ENCODE data around the gene SAMD1. TPM values are rescaled to one million over a fixed set of nuclear protein-coding genes. Genes with fewer than 3 reads are reported as not detected.

The SAMD1 gene
- polyA plus RNA-seq, 4 donors, result 19.7 to 45.4 (median 32.0) TPM

DNA sequence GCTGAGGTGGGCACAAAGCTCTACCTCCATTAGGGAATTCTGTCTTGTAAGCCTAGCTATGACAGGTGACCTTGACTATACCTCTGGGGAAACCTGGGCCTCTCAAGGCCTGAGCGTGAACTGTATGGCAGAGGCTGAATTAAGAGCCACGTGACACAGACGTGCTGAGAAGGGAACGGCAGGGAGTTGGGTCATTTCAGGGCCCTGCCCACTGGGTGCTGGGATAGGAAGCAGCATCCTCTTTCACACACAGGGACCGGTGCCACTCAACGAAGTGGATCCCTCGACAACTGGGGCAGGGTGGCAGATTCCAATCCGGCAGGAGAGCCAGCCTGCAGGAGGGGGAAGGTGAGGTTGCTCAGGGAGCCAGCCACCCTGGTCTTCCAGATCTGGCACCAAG, 36.6 kb upstream of the SAMD1 start:
- Histone ChIP-seq H3K27me3 (ENCODE audit: control insufficient read depth in 3 of 3, insufficient read depth in 3 of 3, low read length in 3 of 3) (no peaks in the 10 kb centered on the region), H3K9me3 (ENCODE audit: control insufficient read depth in 2 of 2, insufficient read depth in 1 of 2, low read depth in 1 of 2, low read length in 1 of 2) (no peaks in the 10 kb centered on the region), H3K4me1 (ENCODE audit: control insufficient read depth in 3 of 3, insufficient read depth in 2 of 3, low read depth in 1 of 3, low read length in 2 of 3) (no peaks in the 10 kb centered on the region), H3K4me3 (ENCODE audit: low read depth in 1 of 3, low read length in 3 of 3) (no peak overlapping the region), H3K27ac (ENCODE audit: low read depth in 1 of 3, low read length in 2 of 3) (no peak overlapping the region), H3K36me3 (ENCODE audit: control insufficient read depth in 3 of 3, insufficient read depth in 2 of 3, low read depth in 1 of 3, low read length in 3 of 3) (peaks cover 0 to 25% (median 0%) of the 10 kb centered on the region in 3 donors)
- peak in 1 of 2 donors; percentile 52 for DNase-seq
- FAIRE-seq, result no peak
- 85 to 95% (median 87%) methylated on average over 8 of the region's 8 CpGs for WGBS, 3 donors

DNA sequence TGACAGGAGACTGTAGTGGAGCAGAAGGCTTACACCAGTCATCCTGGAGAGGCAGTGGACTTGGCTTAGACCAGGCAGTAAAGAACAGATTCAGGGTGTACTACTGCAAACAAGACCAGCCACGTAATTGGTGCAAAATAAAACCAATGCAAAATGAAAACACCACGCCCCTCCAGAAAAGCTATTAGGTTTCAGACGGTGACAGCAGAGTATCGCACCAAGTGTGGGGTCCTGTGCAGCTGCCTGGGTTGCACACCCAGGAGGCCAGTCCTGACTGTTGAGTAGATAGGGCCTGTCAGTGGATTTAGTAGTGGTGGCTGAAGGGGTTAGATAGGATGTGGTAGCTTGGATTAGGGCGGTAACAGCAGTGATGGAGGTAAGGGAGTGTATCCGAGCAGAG, 32.4 kb upstream of the SAMD1 start:
- DNase-seq, result no peak
- 93 to 95% (median 93%) methylated on average over 6 of the region's 6 CpGs for WGBS, 3 donors
- Histone ChIP-seq H3K4me1 (ENCODE audit: control insufficient read depth in 3 of 3, insufficient read depth in 2 of 3, low read depth in 1 of 3, low read length in 2 of 3) (peaks cover 2 to 17% (median 3%) of the 10 kb centered on the region in 3 donors), H3K27ac (ENCODE audit: low read depth in 1 of 3, low read length in 2 of 3) (no peak overlapping the region), H3K36me3 (ENCODE audit: control insufficient read depth in 3 of 3, insufficient read depth in 2 of 3, low read depth in 1 of 3, low read length in 3 of 3) (peaks cover 0 to 30% (median 0%) of the 10 kb centered on the region in 3 donors), H3K9me3 (ENCODE audit: control insufficient read depth in 2 of 2, insufficient read depth in 1 of 2, low read depth in 1 of 2, low read length in 1 of 2) (no peaks in the 10 kb centered on the region), H3K27me3 (ENCODE audit: control insufficient read depth in 3 of 3, insufficient read depth in 3 of 3, low read length in 3 of 3) (no peaks in the 10 kb centered on the region), H3K4me3 (ENCODE audit: low read depth in 1 of 3, low read length in 3 of 3) (no peak overlapping the region)
- FAIRE-seq, result no peak

- FAIRE-seq (no peak), DNase-seq (no peak)
- H3K36me3 ChIP-seq (ENCODE audit: control insufficient read depth in 3 of 3, insufficient read depth in 2 of 3, low read depth in 1 of 3, low read length in 3 of 3), result peaks cover 0 to 19% (median 0%) of the 10 kb centered on the region in 3 donors
- no peaks in the 10 kb centered on the region for H3K27me3 ChIP-seq (ENCODE audit: control insufficient read depth in 3 of 3, insufficient read depth in 3 of 3, low read length in 3 of 3)
- peaks cover 2 to 27% (median 9%) of the 10 kb centered on the region in 3 donors for H3K4me1 ChIP-seq (ENCODE audit: control insufficient read depth in 3 of 3, insufficient read depth in 2 of 3, low read depth in 1 of 3, low read length in 2 of 3)
- H3K27ac ChIP-seq (ENCODE audit: low read depth in 1 of 3, low read length in 2 of 3), result no peak overlapping the region
- H3K9me3 ChIP-seq (ENCODE audit: control insufficient read depth in 2 of 2, insufficient read depth in 1 of 2, low read depth in 1 of 2, low read length in 1 of 2), result no peaks in the 10 kb centered on the region
- WGBS, 3 donors, result 91 to 95% (median 95%) methylated on average over 7 of the region's 7 CpGs
- H3K4me3 ChIP-seq (ENCODE audit: low read depth in 1 of 3, low read length in 3 of 3), result no peak overlapping the region
These were observed 29.9 kb upstream of the SAMD1 start for GRCh38 chr19:14120497-14120780.

DNA sequence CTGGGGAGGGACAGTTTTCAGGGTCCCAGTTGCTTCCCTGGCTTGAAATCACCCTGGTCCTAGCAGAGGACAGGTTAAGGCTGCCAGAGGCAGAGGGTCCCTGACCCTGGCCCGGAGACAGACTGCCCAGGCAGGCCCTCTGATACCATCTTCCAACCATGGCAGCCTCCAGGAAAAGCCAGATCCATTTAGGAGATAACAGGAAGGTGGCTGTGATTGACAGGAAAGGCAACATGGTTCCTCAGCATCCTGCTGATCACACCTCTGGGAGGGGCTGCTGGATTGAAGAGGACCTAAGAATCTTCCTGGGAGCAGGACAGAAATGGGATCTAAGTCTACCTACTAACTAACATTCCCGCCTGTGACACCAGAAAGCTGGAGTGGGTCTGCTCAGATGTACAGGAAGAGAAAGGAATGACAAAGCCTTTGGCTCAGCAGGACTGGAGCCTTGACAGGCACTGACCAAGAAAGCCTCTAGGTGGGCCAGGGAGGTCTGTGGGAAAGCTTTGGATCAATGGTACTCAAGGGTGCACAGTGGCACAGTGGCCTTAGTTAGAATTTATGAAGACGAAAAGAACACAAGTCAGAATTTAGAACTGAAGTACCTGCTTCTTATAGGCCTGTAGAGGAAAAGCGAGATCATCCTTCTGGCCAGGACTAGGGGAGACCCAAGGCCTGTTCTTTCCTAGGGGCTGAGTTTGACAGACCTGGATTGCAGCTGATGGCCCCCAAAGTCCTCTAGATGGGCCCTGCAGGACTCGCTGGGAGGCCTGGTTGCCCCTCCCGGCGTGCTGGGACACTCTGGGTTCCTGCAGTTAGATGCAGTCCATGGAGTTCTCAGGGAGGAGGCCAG, 29.3 kb upstream of the SAMD1 start:
- DNase-seq (no peak), FAIRE-seq (no peak)
- Histone ChIP-seq H3K4me1 (ENCODE audit: control insufficient read depth in 3 of 3, insufficient read depth in 2 of 3, low read depth in 1 of 3, low read length in 2 of 3) (peaks cover 2 to 27% (median 10%) of the 10 kb centered on the region in 3 donors), H3K9me3 (ENCODE audit: control insufficient read depth in 2 of 2, insufficient read depth in 1 of 2, low read depth in 1 of 2, low read length in 1 of 2) (no peaks in the 10 kb centered on the region), H3K36me3 (ENCODE audit: control insufficient read depth in 3 of 3, insufficient read depth in 2 of 3, low read depth in 1 of 3, low read length in 3 of 3) (peaks cover 0 to 16% (median 0%) of the 10 kb centered on the region in 3 donors), H3K27ac (ENCODE audit: low read depth in 1 of 3, low read length in 2 of 3) (peak overlapping the region in 2 of 3 donors; percentile 61 to 98), H3K27me3 (ENCODE audit: control insufficient read depth in 3 of 3, insufficient read depth in 3 of 3, low read length in 3 of 3) (no peaks in the 10 kb centered on the region), H3K4me3 (ENCODE audit: low read depth in 1 of 3, low read length in 3 of 3) (no peak overlapping the region)
- 84 to 89% (median 86%) methylated on average over 7 of the region's 7 CpGs for WGBS, 3 donors

GRCh38 chr19:14119146-14119545, 28.6 kb upstream of the SAMD1 start:
- FAIRE-seq, result no peak
- WGBS, 3 donors, result 26 to 47% (median 40%) methylated on average over 3 of the region's 3 CpGs
- peak overlapping the region in 1 of 3 donors; percentile 56 for H3K4me3 ChIP-seq (ENCODE audit: low read depth in 1 of 3, low read length in 3 of 3)

DNA sequence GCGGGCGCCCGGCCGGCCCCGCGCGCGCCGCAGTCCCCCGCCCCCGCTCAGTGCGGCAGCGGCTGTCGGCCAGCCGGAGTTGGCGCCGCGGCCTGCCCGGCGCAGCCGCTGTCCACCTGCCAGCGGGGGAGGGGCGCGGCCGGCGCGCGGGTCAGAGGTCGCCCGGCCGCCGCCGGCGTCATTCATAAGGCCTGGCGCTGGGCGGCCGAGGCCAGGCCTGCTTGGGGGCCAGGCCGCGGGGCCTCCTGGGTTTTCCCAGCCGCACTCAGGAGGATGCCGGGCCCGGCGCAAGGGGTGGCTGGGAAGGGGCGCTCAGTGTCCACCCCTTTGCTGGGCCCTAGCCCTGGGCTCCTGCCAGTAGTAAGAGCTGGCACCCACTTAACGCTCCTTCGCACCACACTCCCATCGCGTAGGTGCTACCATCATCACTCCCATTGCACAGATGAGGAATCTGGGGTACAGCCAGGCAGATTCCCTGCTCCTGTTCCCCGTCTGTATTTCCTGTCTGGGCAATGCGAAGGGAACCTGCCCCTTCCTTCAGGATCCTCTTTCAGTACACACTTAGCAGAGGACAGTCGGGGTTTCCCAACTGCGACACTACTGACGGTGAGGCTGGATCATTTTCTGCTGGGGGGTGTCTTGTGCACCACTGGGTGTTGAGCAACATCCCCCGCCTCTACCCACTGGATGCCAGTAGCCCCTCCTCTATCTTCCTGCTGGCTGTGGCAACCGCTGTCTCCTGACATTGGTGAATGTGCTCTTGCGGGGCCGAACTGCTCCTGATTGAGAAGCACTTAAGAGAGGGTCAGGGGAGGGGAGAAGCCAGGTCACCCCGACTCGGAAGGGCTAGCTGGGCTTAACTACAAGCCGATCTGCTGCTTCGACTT, 27.9 kb upstream of the SAMD1 start:
- Histone ChIP-seq H3K9me3 (ENCODE audit: control insufficient read depth in 2 of 2, insufficient read depth in 1 of 2, low read depth in 1 of 2, low read length in 1 of 2) (no peaks in the 10 kb centered on the region), H3K36me3 (ENCODE audit: control insufficient read depth in 3 of 3, insufficient read depth in 2 of 3, low read depth in 1 of 3, low read length in 3 of 3) (peaks cover 0 to 11% (median 0%) of the 10 kb centered on the region in 3 donors), H3K27me3 (ENCODE audit: control insufficient read depth in 3 of 3, insufficient read depth in 3 of 3, low read length in 3 of 3) (no peaks in the 10 kb centered on the region), H3K27ac (ENCODE audit: low read depth in 1 of 3, low read length in 2 of 3) (peak overlapping the region; percentile 98 to 99 (median 98)), H3K4me1 (ENCODE audit: control insufficient read depth in 3 of 3, insufficient read depth in 2 of 3, low read depth in 1 of 3, low read length in 2 of 3) (peaks cover 2 to 30% (median 14%) of the 10 kb centered on the region in 3 donors), H3K4me3 (ENCODE audit: low read depth in 1 of 3, low read length in 3 of 3) (peak overlapping the region; percentile 39 to 57 (median 56))
- DNase-seq (peak; percentile 51 to 72), FAIRE-seq (no peak)
- WGBS, 3 donors, result 2 to 12% (median 3%) methylated on average over 24 to 61 of the region's 61 CpGs

More at GRCh38 chr19:14119146-14119545, 28.6 kb upstream of the SAMD1 start:
- DNase-seq, result no peak
- Histone ChIP-seq H3K27ac (ENCODE audit: low read depth in 1 of 3, low read length in 2 of 3) (peak overlapping the region; percentile 98 to 99 (median 98)), H3K4me1 (ENCODE audit: control insufficient read depth in 3 of 3, insufficient read depth in 2 of 3, low read depth in 1 of 3, low read length in 2 of 3) (peaks cover 2 to 27% (median 13%) of the 10 kb centered on the region in 3 donors), H3K9me3 (ENCODE audit: control insufficient read depth in 2 of 2, insufficient read depth in 1 of 2, low read depth in 1 of 2, low read length in 1 of 2) (no peaks in the 10 kb centered on the region), H3K27me3 (ENCODE audit: control insufficient read depth in 3 of 3, insufficient read depth in 3 of 3, low read length in 3 of 3) (no peaks in the 10 kb centered on the region), H3K36me3 (ENCODE audit: control insufficient read depth in 3 of 3, insufficient read depth in 2 of 3, low read depth in 1 of 3, low read length in 3 of 3) (peaks cover 0 to 14% (median 0%) of the 10 kb centered on the region in 3 donors)

- Histone ChIP-seq H3K36me3 (ENCODE audit: control insufficient read depth in 3 of 3, insufficient read depth in 2 of 3, low read depth in 1 of 3, low read length in 3 of 3) (peaks cover 0 to 16% (median 0%) of the 10 kb centered on the region in 3 donors), H3K27me3 (ENCODE audit: control insufficient read depth in 3 of 3, insufficient read depth in 3 of 3, low read length in 3 of 3) (no peaks in the 10 kb centered on the region), H3K4me1 (ENCODE audit: control insufficient read depth in 3 of 3, insufficient read depth in 2 of 3, low read depth in 1 of 3, low read length in 2 of 3) (peaks cover 2 to 36% (median 19%) of the 10 kb centered on the region in 3 donors), H3K9me3 (ENCODE audit: control insufficient read depth in 2 of 2, insufficient read depth in 1 of 2, low read depth in 1 of 2, low read length in 1 of 2) (no peaks in the 10 kb centered on the region), H3K27ac (ENCODE audit: low read depth in 1 of 3, low read length in 2 of 3) (peak within 1 kb of the TSS; percentile 98 to 99 (median 98)), H3K4me3 (ENCODE audit: low read depth in 1 of 3, low read length in 3 of 3) (peak within 1 kb of the TSS; percentile 87 to 93 (median 92))
- WGBS, 3 donors, result 0% methylated on average over 34 to 67 of the region's 67 CpGs
- DNase-seq (peak; percentile 99), FAIRE-seq (no peak)
These were observed 27.2 kb upstream of the SAMD1 start, which contains the start of gene PRKACA for GRCh38 chr19:14117668-14118164. PRKACA (minus strand) TSS chr19:14117762; CDS start chr19:14117547, 215 bp downstream.
